Psoas muscle (tissue), 8 donors: ENCODE measurements around the gene PRTFDC1. TPM values are rescaled to one million over a fixed set of nuclear protein-coding genes. Genes with fewer than 3 reads are reported as not detected.

Source experiments
- ATAC-seq, 4 donors: fragments of 200-7000 bp; cut with Tn5 transposase; one replicate each; pipeline ENCODE4 v1.9.1; 2020; ENCODE audit warnings: moderate library complexity in 3 of 4, mild to moderate bottlenecking in 2 of 4
- DNase-seq, 2 donors: peaks; one replicate each; pipeline ENCODE4 v3.0.0-alpha.2; 2020
- H3K27ac ChIP-seq: fragments of 200-600 bp; one replicate; pipeline ENCODE4 v1.8.0; 2022
- H3K27me3 ChIP-seq, 3 donors: fragments of 200-600 bp in 1 of 3; one replicate each; pipeline versions ENCODE4 v1.6.1 to v1.8.0; 2013 to 2022; ENCODE audit warnings: low read length in 2 of 3, mild to moderate bottlenecking in 2 of 3, moderate library complexity in 1 of 3; ENCODE audit not compliant: insufficient read depth in 3 of 3
- H3K36me3 ChIP-seq, 2 donors: fragments of 200-600 bp in 1 of 2; one replicate each; pipeline versions ENCODE4 v1.6.1 to v1.8.0; 2013 to 2022; ENCODE audit warnings: low read depth in 1 of 2, mild to moderate bottlenecking in 1 of 2, moderate library complexity in 1 of 2; ENCODE audit not compliant: insufficient read depth in 1 of 2
- H3K4me1 ChIP-seq: fragments of 200-600 bp; one replicate; pipeline ENCODE4 v1.8.0; 2022
- H3K4me3 ChIP-seq: fragments of 200-600 bp; one replicate; pipeline ENCODE4 v1.8.0; 2022; ENCODE audit warnings: mild to moderate bottlenecking
- H3K9me3 ChIP-seq: fragments of 200-600 bp; one replicate; pipeline ENCODE4 v1.8.0; 2022
- CTCF ChIP-seq: fragments of 200-600 bp; IDR thresholded peaks from one replicate; pipeline ENCODE4 v1.8.0; 2022; ENCODE audit warnings: antibody characterized with exemption
- WGBS, 3 donors: extraction: QIAGEN DNeasy Blood & Tissue Kit; methylation state at CpG; one replicate each; pipeline versions ENCODE4 v1.1.6 to v1.1.7; 2013; 5-methylcytosine and 5-hydroxymethylcytosine counted together
- intact Hi-C, 2 donors: fragments of 100-400 bp; cut with DNase I; formaldehyde crosslinking; loops; one replicate each; pipeline versions ENCODE4 v1.11.0 to v1.14.2; 2022
- polyA plus RNA-seq, 3 donors: library from polyadenylated mRNA; stranded (reverse); fragments of 200-250 nt; gene quantifications; one replicate each; pipeline ENCODE4 v1.2.3, GENCODE V29; 2013
- total RNA-seq, 4 donors: library from RNA; stranded (reverse); fragmentation: NEBNext Ultra II Directional in 2 of 4; extraction: Animal tissue kit (Norgen Biotek cat#: 25700) in 2 of 4; gene quantifications; one replicate each; pipeline versions ENCODE4 v1.2.1 to v1.2.4, GENCODE V29; 2021 to 2023
- donor health status: healthy with polysubstance abuse.
- donor health status: DM: no; HTN: no; CAD: no; lungs with moderate emphysema.
- donor health status: Bipolar disorder and iron deficiency.
- donor health status: healthy.
- donor health status: DM: yes; HTN: yes; CAD: no.
- donor health status: DM: no; HTN: no; CAD: no.
- donor health status: DM: no; HTN: no; CAD: no.
- donor health status: DM: yes; HTN: yes; CAD: no.

Gene PRTFDC1
- total and polyA plus RNA-seq, 7 donors = 0.14 to 0.84 (median 0.43) TPM

GRCh38 chr10:24894728-24895127, 57.7 kb downstream of the PRTFDC1 start:
- intact Hi-C loops = no loop called here
- ATAC-seq (no peak), DNase-seq (no peak)
- no peak for TF ChIP-seq CTCF
- Histone ChIP-seq H3K27me3 (no peaks in the 10 kb centered on the region), H3K9me3 (no peaks in the 10 kb centered on the region), H3K4me1 (no peaks in the 10 kb centered on the region), H3K4me3 (no peak overlapping the region), H3K36me3 (no peaks in the 10 kb centered on the region), H3K27ac (no peak overlapping the region)
- 93 to 94% (median 94%) methylated on average over 8 of the region's 8 CpGs for WGBS, 3 donors

DNA sequence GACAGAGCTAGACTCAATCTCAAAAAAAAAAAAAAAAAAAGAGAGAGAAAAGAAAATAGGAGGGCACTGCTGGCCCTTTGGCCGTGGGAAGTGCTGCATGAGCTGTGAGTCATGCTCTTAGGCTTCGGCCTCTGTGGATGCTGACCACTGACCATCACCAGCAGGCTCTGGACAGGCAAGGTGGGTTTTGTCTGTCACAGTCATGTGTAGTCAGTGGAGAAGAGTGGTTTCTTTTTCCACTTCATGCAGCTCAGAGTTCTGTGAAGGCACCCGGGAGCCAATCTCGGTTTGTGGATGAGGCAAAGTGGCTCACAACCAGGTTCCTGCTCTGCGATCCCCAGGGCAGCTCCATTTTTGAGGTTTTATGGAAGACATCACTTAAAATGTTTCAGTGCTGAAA, 58.1 kb downstream of the PRTFDC1 start:
- no peaks in the 10 kb centered on the region for H3K36me3 ChIP-seq
- DNase-seq (no peak), ATAC-seq (no peak)
- intact Hi-C loops = no loop called here
- no peaks in the 10 kb centered on the region for H3K9me3 ChIP-seq
- WGBS, 3 donors = 85 to 97% (median 89%) methylated on average over 5 of the region's 5 CpGs
- no peaks in the 10 kb centered on the region for H3K4me1 ChIP-seq
- no peak overlapping the region for H3K4me3 ChIP-seq
- H3K27me3 ChIP-seq = no peaks in the 10 kb centered on the region
- no peak overlapping the region for H3K27ac ChIP-seq
- no peak for TF ChIP-seq CTCF

- no peaks in the 10 kb centered on the region for H3K4me1 ChIP-seq
- no peak for DNase-seq
- no peak overlapping the region for H3K27ac ChIP-seq
- no peak for TF ChIP-seq CTCF
- H3K9me3 ChIP-seq = no peaks in the 10 kb centered on the region
- H3K4me3 ChIP-seq = no peak overlapping the region
- 93 to 99% (median 93%) methylated on average over 2 of the region's 2 CpGs for WGBS, 3 donors
- ATAC-seq = no peak
- no peaks in the 10 kb centered on the region for H3K36me3 ChIP-seq
- intact Hi-C loops = no loop called here
- H3K27me3 ChIP-seq = no peaks in the 10 kb centered on the region
Observed at GRCh38 chr10:24893127-24893526, 59.3 kb downstream of the PRTFDC1 start.

- no peak overlapping the region for H3K27ac ChIP-seq
- intact Hi-C loops = no loop called here
- no peaks in the 10 kb centered on the region for H3K36me3 ChIP-seq
- no peak for DNase-seq
- no peak overlapping the region for H3K4me3 ChIP-seq
- no peaks in the 10 kb centered on the region for H3K27me3 ChIP-seq
- ATAC-seq = no peak
- H3K9me3 ChIP-seq = no peaks in the 10 kb centered on the region
- 97 to 100% (median 97%) methylated on average over 1 of the region's 1 CpG for WGBS, 3 donors
- TF ChIP-seq CTCF = no peak
- H3K4me1 ChIP-seq = no peaks in the 10 kb centered on the region
Observed at GRCh38 chr10:24891823-24892222, 60.6 kb downstream of the PRTFDC1 start.

- no peaks in the 10 kb centered on the region for H3K9me3 ChIP-seq
- no peaks in the 10 kb centered on the region for H3K4me1 ChIP-seq
- H3K4me3 ChIP-seq = no peak overlapping the region
- intact Hi-C loops = no loop called here
- no peak overlapping the region for H3K27ac ChIP-seq
- ATAC-seq = no peak
- no peaks in the 10 kb centered on the region for H3K36me3 ChIP-seq
- no peaks in the 10 kb centered on the region for H3K27me3 ChIP-seq
- 17 to 30% (median 20%) methylated on average over 1 of the region's 1 CpG for WGBS, 3 donors
- TF ChIP-seq CTCF = no peak
- DNase-seq = no peak
Observed at GRCh38 chr10:24889639-24890038, 62.8 kb downstream of the PRTFDC1 start.
